GM10847 (cell line): ENCODE data around the gene USP30.

Experiments
- POLR2A ChIP-seq: IDR thresholded peaks from 2 replicates; pipeline ENCODE4 v1.6.1; 2011; ENCODE audit not compliant: insufficient read length; ENCODE audit errors: extremely low read depth

The USP30 gene

GRCh38 chr12:109112720-109113465 lies 60.5 kb downstream of the USP30 start:
- no peak for TF ChIP-seq POLR2A

- TF ChIP-seq POLR2A: no peak
Measured at GRCh38 chr12:109113661-109114321, 61.4 kb downstream of the USP30 start.

- no peak for TF ChIP-seq POLR2A
Measured at GRCh38 chr12:109114644-109115043, 62.3 kb downstream of the USP30 start.

- no peak for TF ChIP-seq POLR2A
Measured at GRCh38 chr12:109115404-109115757, 63.0 kb downstream of the USP30 start.

DNA sequence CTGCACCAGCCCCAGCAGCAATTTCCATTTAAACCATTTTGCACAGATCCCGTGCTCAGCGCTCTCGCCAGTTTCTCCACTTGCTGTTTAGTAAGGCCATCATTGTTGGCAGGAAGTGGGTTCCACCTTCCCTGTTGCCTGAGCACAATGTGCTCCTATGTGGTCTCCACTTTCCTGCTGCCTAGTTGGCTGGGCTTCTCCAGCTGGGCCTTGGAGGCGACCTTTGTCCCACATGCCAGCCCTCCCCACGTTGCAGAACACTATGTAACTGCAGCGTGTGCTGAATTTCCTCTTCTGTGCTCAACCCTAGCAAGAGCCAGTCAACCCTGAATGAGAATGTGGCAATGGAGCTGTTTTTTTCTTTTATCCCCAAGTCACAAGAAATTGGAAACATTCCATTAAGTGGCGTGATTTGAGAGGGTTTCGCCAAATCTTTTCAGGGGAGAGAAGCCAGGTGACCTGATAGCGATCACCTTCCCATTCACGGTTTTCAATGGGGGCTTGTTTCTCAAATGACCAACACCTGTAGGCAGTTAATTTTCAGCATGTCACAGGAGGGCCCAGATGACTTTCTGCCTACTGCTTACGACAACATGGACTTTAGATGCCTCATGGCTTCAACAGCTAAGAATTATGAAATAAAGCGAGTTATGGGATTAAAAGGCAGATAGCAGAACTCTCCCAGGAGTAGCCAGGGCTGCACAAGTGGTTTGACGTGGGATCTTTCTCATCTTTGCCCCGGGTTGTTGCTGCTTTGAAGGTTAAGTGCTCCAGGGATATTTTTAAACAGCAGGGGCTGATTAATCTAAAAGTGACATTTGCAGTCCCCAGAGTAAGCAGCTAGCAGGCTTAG lies 63.6 kb downstream of the USP30 start, which contains the start of gene ACACB:
ACACB (plus strand) TSS at position 830 of the 853 bp plus-strand sequence. CDS start 22,819 bp downstream, outside the sequence.
- TF ChIP-seq POLR2A: no peak

DNA sequence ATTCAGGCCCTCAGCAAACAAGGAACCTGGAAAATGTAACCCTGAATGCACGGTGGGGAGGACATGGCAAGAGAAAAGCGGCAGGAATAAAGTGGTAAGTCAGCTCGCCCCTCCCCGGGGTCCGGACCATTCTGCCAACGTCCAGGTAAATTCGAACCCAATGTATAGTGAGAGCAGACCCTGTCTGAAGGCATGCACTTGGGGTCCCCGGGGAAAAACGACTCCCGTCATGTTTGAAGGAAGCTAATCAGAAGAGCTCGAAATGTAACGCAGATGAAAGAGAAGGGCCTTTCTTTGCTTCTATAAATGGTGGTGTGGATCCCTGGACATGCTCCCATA lies 64.2 kb downstream of the USP30 start:
- no peak for TF ChIP-seq POLR2A

DNA sequence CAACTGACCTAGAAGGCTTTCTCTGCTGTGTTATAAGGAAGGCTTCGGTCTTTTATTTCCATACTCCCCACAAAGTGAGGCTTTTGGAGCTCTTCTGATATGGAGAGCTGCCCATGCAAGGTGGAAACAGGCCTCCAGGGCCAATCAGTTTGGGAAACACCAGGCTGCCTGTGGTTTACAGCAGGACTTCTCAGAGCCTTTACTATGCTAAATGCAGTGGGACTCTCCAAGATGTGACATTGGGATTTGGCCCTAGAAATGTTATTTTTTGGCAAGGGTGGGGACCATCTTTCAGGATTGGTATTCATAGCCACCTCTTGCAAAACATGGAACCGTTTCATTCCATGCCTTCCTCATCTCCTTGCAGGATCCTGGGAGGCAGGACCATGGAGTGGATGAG lies 67.7 kb downstream of the USP30 start:
- no peak for TF ChIP-seq POLR2A

DNA sequence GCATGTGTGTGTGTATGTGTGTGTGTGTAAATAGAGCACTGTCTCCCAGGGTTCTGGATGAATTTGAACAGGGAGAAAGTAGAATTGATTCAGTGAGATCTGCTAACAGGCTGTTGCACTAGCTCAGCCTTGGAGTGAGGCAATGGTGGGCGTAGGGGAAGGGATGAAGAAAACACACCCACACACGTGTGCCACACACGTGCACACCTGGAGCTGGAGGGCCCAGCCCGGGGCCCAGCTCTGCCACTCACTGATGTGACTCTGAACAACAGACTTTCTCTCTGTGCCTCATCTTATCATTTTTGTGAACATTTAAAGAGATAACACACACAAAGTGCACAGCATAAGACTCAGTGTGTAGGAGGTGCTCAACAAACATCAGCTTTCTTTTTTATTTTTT lies 68.2 kb downstream of the USP30 start:
- TF ChIP-seq POLR2A: no peak

DNA sequence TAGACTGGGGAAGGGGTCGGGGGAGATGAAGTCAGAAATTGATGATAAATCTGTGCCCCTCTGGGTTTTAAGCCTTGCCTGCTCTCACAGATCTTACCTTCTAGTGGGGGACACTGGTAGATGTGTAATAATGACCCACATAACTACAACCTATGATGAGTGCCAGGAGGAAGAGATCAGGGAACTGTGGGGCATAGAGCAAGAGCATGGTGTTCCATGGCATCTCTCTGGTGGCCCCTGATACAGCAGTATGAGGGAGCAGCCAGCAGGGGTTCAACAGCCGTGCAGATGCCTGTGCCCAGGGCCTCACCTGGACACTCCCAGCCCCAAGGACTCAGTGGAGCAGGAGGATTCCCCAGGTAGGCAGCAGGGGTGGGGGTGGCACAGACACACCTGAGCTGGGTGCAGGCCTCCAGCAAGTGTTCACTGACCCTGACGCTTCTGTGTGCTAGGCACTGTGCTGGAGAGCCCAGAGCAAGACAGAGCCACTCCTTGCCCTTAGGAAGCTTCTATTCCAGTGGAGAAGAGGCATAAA lies 69.0 kb downstream of the USP30 start:
- TF ChIP-seq POLR2A: no peak

DNA sequence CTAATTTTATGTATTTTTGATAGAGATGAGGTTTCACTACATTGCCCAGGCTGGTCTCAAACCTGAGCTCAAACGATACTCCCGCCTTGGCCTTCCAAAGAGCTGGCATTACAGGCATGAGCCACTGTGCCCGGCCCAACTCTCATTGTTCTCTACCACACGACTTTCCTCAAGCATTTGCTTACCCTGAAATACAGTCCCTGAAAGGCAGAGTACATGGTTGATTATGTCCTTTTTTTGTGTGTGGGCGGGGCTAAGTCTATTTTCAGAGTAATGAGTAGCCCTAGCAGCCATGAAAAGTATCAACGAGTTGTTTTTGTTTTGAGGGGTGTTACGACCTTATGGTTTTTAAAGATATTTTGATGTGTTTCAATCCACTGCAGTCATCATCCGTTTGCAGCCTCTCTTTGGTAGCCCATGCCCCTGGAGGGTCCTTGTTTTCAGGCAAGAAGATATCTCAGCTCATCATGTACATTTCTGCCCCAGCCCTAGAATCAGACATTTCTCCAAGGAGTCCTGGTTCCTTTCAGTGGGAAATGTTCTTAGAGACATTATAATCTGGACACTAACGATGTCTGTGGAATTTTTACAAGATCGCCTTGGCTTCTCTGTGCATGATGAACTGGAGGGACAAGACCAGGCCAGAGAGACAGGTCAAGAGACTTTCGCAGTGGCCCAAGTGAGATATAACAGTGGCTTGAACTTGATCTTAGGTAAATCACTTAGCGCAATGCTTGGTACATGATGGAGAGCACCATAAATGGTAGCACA lies 72.7 kb downstream of the USP30 start:
- no peak for TF ChIP-seq POLR2A

GRCh38 chr12:109125791-109126190 lies 73.4 kb downstream of the USP30 start:
- no peak for TF ChIP-seq POLR2A

DNA sequence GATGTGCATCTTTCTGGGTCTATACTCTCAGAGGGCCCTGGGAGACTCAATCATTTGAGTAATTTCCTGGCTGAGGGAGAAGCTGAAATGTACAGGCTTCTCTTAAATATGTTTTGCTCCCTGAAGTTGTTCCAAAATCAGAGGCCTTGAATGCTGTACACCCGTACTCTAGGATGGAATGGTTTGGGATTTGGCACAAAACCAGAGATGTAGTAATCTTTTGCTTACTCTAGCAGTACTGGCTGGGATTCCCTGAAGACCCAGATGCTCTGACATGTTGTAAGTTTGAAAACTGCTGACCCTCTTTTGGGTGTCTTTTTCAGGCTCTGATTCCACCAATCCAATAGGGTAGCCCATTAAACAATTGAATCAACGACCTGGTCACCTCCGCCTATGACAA lies 74.4 kb downstream of the USP30 start:
- no peak for TF ChIP-seq POLR2A

DNA sequence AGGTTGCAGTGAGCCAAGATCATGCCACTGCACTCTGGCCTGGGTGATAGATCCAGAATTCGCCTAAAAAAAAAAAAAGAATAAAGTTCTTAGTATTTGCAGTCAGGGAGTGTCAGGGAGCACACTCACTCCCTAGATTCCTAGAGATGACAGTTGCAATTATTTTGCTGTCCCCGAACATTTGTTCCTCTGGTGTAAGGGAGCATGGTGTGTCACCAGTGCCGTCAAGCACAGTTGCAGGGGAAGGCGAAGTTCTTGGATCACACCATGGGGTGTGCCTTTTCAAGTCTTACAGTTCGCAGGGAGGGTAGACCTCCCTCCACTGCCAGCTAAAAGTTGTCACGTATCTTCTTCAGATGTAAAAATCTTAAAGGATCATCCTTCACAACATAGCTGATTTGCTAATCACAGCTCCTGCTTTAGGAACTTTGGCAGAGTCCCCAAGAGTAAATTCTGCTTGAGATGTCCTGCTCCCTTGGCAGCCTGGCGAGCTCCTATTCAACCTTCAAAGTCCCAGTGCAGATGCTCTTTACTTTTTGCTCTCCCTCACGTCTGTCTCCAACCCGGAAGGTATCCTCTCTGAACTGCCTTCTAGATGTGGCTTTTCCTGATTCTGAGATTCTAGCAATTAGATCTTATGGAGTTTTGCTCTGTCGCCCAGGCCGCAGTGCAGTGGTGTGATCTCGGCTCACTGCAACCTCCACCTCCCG lies 75.3 kb downstream of the USP30 start:
- no peak for TF ChIP-seq POLR2A
